Non-pigmented ciliary epithelial cell (primary cell): ENCODE measurements around the gene GOLT1A.

ENCODE experiments used
- DNase-seq: peaks from one replicate; pipeline ENCODE4 v3.0.0-alpha.2; 2010; ENCODE audit warnings: low read depth

The GOLT1A gene

GRCh38 chr1:204217648-204218000, 3.8 kb upstream of the GOLT1A start:
- no peak for DNase-seq

GRCh38 chr1:204216880-204217647, 3.3 kb upstream of the GOLT1A start:
- DNase-seq = no peak

GRCh38 chr1:204216236-204216635, 2.4 kb upstream of the GOLT1A start:
- no peak for DNase-seq

GRCh38 chr1:204212715-204213114, 1.1 kb downstream of the GOLT1A start:
- no peak for DNase-seq

GRCh38 chr1:204211046-204211445, 2.7 kb downstream of the GOLT1A start:
- no peak for DNase-seq

GRCh38 chr1:204207136-204207616, 6.6 kb downstream of the GOLT1A start:
- no peak for DNase-seq

GRCh38 chr1:204206121-204206520, 7.7 kb downstream of the GOLT1A start:
- no peak for DNase-seq

- no peak for DNase-seq
Measured at GRCh38 chr1:204205486-204205885, 8.3 kb downstream of the GOLT1A start.

GRCh38 chr1:204204944-204205343, 8.8 kb downstream of the GOLT1A start:
- no peak for DNase-seq

- DNase-seq = no peak
Measured at GRCh38 chr1:204203206-204203767, 10.5 kb downstream of the GOLT1A start.

GRCh38 chr1:204202481-204202880, 11.3 kb downstream of the GOLT1A start:
- DNase-seq = no peak

- DNase-seq = no peak
Measured at GRCh38 chr1:204201348-204202040, 12.3 kb downstream of the GOLT1A start.

- DNase-seq = no peak
Measured at GRCh38 chr1:204199579-204199978, 14.2 kb downstream of the GOLT1A start.

GRCh38 chr1:204198348-204199340, 15.1 kb downstream of the GOLT1A start:
- peak; percentile 69 for DNase-seq

GRCh38 chr1:204197068-204197467, 16.7 kb downstream of the GOLT1A start:
- no peak for DNase-seq

- DNase-seq = no peak
Measured at GRCh38 chr1:204196068-204196795, 17.6 kb downstream of the GOLT1A start, which contains the start of gene KISS1. KISS1 (minus strand) TSS chr1:204196491; CDS start chr1:204192876, 3,615 bp downstream.

- no peak for DNase-seq
Measured at GRCh38 chr1:204194771-204195170, 19.0 kb downstream of the GOLT1A start.

- no peak for DNase-seq
Measured at GRCh38 chr1:204194080-204194479, 19.7 kb downstream of the GOLT1A start.

- DNase-seq = no peak
Measured at GRCh38 chr1:204192589-204193352, 21.0 kb downstream of the GOLT1A start.

GRCh38 chr1:204192046-204192445, 21.7 kb downstream of the GOLT1A start:
- no peak for DNase-seq
